ENCODE measurements around the gene TMED6. TPM values are rescaled to one million over a fixed set of nuclear protein-coding genes. Genes with fewer than 3 reads are reported as not detected.

Gene TMED6
- total RNA-seq, 4 donors from 2014 or later, result not detected

DNA sequence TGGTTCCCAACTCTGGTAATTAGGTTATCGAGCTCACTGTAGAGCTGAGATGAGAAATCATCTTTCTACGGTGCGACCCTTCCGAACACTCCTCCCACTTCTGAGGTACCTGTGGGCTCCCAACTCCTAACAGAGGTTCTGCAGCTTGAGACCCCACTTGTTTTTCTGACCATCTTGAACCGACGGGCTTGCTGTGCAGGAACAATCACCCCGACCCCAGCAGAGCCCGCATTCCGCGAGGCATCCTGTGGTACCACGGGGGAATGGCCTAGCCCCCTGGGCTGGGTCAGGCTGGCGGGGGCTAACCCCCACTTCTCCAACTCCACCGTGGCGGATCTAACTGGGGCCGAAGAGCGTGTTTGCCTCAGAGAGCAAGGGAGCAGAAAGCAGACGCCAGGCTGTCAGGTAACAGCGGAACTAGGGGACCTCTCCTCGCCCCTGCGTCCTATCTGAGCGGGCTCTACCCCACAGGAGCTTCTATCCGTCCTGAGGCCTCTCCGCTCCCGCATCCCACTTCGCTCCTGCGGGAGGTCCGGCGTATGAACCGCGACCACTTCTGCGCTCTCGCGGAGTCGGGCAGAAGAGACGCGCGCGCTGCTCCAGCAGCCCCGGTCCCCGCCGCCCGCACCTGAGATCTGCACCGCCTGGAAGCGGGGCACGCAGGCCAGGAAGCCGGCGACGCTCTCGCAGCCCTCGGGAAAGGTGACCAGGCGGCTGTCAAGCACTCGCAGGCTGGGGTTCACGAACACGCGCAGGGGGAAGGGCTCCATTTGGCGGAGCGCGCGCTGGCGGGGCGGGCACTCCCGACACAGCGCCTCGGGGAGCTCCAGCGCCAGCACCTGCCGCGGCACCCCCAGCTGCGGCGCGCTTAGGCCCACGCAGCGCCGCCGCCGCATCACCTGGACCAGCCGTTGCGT, 22.0 kb downstream of the TMED6 start:
- no peak for DNase-seq (ENCODE audit: low spot score)
- TF ChIP-seq CTCF (IDR thresholded peaks at IDR 0.05), result no peak
- ATAC-seq (ENCODE audit: low FRiP score), result peak; percentile 14

DNA sequence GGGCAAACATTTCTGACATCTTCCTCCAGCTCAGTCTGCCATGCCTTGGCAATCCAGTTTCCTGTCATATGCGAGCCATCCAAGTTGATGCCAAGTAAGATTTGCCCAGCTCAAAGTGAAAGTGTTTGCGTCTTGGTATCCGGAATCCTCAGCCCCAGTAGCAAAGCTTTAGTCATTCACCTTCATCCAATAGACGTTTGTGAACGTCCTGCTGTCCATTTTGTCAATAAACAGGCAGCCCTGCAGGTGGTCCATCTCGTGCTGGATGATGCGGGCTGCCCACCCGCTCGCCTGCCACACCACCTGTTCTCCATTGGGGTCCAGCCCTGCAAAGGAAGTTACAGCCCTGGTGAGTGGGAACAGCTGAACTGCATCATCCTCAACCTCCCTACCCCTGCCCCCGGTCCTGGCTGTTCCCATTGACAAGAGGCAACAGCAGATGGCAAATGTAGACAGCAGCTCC, 22.7 kb downstream of the TMED6 start:
- no peak for TF ChIP-seq CTCF (IDR thresholded peaks at IDR 0.05)
- DNase-seq (ENCODE audit: low spot score), result no peak

DNA sequence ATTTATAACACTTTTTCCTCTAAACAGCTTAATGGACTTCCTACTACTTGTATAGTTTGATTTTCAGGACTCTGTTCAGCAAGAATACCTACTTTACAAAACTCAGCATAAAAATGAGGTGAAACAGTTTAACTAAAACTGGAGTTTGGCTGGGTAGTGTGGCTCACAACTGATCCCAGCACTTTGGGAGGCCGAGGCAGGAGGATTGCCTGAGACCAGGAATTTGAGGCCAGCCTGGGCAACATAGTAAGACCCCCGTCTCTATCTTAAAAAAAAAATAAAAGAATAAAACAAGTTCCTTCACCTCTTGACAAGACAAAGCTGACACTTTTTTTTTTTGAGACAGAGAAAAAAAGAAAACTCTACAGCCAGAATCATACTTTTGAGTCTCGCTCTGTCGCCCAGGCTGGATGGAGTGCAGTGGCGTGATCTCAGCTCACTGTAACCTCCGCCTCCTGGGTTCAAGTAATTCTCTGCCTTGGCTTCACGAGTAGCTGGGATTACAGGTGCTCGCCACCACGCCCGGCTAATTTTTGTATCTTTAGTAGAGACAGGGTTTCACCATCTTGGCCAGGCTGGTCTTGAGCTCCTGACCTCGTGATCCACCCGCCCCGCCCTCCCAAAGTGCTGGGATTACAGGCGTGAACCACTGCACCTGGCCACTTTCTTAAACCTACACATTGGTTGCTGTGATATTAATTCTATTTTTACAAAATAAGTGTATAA, 23.8 kb downstream of the TMED6 start:
- no peak for DNase-seq (ENCODE audit: low spot score)
- ATAC-seq (ENCODE audit: low FRiP score), result no peak
- no peak for TF ChIP-seq CTCF (IDR thresholded peaks at IDR 0.05)

More for the DNA sequence above, 22.7 kb downstream of the TMED6 start:
- ATAC-seq (ENCODE audit: low FRiP score), result no peak

DNA sequence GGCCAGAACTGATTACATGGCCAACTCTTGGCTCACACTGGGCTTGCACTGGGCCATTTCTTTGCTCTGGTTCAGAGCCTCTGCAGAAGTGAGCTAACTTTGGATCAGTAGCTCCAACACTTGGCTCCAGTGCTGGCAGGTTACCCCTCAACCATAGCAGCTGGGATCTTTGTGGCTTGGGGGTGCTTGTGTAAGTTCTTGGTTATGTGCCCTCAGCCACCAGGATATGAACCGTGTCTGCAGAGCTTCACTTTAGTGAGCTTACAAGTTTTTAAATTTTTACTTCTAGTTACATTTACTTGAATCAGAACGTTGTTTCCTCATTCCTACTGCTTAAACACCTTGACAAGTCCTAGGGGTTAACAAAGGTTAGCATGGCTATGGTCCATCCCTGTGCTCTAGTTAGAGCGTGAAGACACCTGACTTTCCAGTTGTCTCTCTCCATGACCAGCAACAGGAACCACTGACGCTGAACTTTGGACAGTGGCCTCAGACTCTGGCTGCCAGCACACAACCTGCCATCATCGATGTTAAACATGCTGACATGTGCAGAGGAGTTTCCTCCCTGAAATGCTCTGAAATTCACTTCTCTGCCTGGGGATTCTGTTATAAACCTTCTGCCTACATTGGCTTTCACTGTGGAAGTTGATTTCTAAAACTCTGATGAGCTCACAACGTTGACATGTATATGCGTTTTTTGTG, 25.3 kb downstream of the TMED6 start:
- ATAC-seq (ENCODE audit: low FRiP score) (no peak), DNase-seq (ENCODE audit: low spot score) (no peak)
- no peak for TF ChIP-seq CTCF (IDR thresholded peaks at IDR 0.05)

DNA sequence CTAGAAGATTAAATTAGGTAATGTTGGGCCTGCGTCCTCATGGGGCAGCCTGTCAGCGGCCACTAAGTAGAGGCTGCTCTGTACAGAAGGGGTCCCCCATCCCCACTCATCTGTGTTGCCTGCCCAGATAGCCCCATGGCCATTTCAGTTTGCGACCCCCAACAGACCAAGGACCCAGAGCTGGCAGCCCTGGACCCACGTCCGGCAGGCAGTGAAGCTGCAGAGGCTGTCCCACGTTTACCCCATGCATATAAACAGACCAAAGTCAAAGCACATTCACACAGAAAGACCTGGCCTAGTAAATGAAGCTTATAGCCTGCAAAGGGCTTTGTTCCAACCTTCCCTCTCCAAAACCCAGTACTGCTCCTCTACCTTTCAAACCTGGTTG, 25.8 kb downstream of the TMED6 start:
- no peak for TF ChIP-seq CTCF (IDR thresholded peaks at IDR 0.05)
- ATAC-seq (ENCODE audit: low FRiP score), result no peak
- no peak for DNase-seq (ENCODE audit: low spot score)

GRCh38 chr16:69324585-69325253, 26.9 kb downstream of the TMED6 start:
- ATAC-seq (ENCODE audit: low FRiP score) (no peak), DNase-seq (ENCODE audit: low spot score) (no peak)
- no peak for TF ChIP-seq CTCF (IDR thresholded peaks at IDR 0.05)
